HL-60 (cell line): ENCODE results near the gene SPON1.

Source experiments
- DNase-seq, 2 experiments: peaks; one replicate each; pipeline ENCODE4 v3.0.0-alpha.2; 2010 to 2020; ENCODE audit warnings: low read depth in 1 of 2, low spot score in 1 of 2
- H3K27ac ChIP-seq: fragments of 250-450 bp; sonication (Bioruptor Pico); replicated peaks from 2 replicates; pipeline ENCODE4 v1.5.1; 2020; ENCODE audit warnings: mild to moderate bottlenecking, moderate library complexity
- H3K27me3 ChIP-seq: fragments of 250-450 bp; sonication (Bioruptor Pico); 2 replicates; pipeline ENCODE4 v1.5.1; 2021; ENCODE audit warnings: mild to moderate bottlenecking, moderate library complexity; ENCODE audit not compliant: insufficient read depth, poor library complexity, severe bottlenecking
- H3K4me3 ChIP-seq: replicated peaks from 2 replicates; pipeline ENCODE4 v1.5.1; 2011; ENCODE audit warnings: mild to moderate bottlenecking, control low read depth, low read length; ENCODE audit not compliant: insufficient read depth
- GABPA ChIP-seq: IDR thresholded peaks from 2 replicates; pipeline ENCODE4 v1.6.1; 2012; ENCODE audit warnings: low read depth
- POLR2AphosphoS5 ChIP-seq: IDR thresholded peaks from 2 replicates; pipeline ENCODE4 v1.6.1; 2012; ENCODE audit warnings: low read depth
- SPI1 ChIP-seq: IDR thresholded peaks from 2 replicates; pipeline ENCODE4 v1.6.1; 2012; ENCODE audit warnings: low read depth, mild to moderate bottlenecking, borderline replicate concordance
- TF ChIP-seq, protein P1 (sequence below): IDR thresholded peaks from 2 replicates; pipeline ENCODE4 v1.6.1; 2012; ENCODE audit warnings: low read depth; ENCODE audit not compliant: insufficient replicate concordance
- TF ChIP-seq, protein P2 (sequence below): IDR thresholded peaks from one replicate; pipeline ENCODE4 v1.5.1; 2011; ENCODE audit warnings: low read length, control low read depth, inconsistent platforms; ENCODE audit not compliant: insufficient read depth

SPON1 gene

DNA sequence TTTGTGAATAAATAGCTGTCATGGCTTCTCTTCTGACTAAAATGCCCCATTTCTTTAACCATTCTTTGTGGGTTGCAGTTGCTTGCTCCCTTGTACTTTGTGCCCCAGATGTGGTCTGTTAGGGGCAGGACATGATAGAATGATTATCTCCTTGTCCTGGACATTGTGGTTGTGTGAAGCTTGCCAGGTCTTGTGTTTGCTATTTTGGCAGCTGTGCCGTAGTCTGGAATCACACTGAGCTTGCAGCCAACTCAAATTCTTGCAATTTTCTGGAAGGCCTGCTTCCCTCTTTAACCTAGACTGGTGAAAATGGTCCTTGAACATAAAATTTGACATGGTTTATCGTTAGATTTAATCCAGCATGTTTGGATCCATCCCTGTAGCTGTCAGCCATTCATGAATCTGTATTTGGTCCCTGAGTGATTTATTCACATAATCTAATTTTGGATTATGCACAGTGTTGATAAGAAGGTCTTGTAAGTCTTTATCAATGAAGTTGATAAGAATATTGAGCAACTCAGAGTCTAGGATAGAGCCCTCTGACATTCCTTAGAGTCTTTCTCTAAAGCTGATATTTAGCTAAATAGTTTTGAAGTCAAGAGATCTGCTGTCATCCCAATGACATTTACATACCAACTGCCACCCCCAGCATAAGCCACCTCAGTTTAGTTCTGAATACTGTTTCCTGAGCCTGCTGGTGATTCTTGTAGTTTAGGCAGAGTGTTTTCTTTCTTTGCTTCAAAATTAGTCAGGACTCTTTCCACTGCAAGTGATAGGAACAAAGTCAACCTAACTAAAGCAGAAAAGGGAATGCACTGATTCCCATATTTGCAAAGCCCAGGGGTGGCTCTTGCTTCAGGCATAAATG lies 9.8 kb downstream of the SPON1 start:
- TF ChIP-seq POLR2AphosphoS5: no peak
- TF ChIP-seq SPI1: no peak
- no peak for TF ChIP-seq GABPA
- TF ChIP-seq, protein P1, sequence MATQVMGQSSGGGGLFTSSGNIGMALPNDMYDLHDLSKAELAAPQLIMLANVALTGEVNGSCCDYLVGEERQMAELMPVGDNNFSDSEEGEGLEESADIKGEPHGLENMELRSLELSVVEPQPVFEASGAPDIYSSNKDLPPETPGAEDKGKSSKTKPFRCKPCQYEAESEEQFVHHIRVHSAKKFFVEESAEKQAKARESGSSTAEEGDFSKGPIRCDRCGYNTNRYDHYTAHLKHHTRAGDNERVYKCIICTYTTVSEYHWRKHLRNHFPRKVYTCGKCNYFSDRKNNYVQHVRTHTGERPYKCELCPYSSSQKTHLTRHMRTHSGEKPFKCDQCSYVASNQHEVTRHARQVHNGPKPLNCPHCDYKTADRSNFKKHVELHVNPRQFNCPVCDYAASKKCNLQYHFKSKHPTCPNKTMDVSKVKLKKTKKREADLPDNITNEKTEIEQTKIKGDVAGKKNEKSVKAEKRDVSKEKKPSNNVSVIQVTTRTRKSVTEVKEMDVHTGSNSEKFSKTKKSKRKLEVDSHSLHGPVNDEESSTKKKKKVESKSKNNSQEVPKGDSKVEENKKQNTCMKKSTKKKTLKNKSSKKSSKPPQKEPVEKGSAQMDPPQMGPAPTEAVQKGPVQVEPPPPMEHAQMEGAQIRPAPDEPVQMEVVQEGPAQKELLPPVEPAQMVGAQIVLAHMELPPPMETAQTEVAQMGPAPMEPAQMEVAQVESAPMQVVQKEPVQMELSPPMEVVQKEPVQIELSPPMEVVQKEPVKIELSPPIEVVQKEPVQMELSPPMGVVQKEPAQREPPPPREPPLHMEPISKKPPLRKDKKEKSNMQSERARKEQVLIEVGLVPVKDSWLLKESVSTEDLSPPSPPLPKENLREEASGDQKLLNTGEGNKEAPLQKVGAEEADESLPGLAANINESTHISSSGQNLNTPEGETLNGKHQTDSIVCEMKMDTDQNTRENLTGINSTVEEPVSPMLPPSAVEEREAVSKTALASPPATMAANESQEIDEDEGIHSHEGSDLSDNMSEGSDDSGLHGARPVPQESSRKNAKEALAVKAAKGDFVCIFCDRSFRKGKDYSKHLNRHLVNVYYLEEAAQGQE: no peak
- TF ChIP-seq, protein P2, sequence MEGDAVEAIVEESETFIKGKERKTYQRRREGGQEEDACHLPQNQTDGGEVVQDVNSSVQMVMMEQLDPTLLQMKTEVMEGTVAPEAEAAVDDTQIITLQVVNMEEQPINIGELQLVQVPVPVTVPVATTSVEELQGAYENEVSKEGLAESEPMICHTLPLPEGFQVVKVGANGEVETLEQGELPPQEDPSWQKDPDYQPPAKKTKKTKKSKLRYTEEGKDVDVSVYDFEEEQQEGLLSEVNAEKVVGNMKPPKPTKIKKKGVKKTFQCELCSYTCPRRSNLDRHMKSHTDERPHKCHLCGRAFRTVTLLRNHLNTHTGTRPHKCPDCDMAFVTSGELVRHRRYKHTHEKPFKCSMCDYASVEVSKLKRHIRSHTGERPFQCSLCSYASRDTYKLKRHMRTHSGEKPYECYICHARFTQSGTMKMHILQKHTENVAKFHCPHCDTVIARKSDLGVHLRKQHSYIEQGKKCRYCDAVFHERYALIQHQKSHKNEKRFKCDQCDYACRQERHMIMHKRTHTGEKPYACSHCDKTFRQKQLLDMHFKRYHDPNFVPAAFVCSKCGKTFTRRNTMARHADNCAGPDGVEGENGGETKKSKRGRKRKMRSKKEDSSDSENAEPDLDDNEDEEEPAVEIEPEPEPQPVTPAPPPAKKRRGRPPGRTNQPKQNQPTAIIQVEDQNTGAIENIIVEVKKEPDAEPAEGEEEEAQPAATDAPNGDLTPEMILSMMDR: no peak
- H3K27ac ChIP-seq: no peak overlapping the region
- H3K4me3 ChIP-seq: no peak overlapping the region
- H3K27me3 ChIP-seq: peaks cover 10% of the 10 kb centered on the region
- DNase-seq: no peak

DNA sequence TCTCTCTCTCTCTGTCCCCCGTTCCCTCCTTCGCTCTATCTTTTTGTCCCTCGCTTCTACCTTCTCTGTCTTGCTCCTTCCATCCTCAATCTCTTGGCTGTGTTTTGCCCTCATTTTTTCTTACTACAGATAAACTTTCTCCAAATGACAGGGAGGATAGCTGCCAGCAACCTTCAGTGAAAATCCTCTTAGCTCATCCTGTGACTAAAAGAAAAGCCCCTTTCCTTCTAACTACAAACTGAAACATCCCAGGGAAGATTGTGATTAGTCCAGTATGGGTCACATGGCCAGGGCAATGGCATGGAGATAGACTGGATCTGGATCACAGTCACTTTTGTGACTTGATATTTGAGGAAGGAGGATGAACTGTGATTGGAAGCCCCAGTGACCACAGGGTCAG lies 10.4 kb downstream of the SPON1 start:
- Histone ChIP-seq H3K27ac (no peak overlapping the region), H3K4me3 (no peak overlapping the region), H3K27me3 (peaks cover 8% of the 10 kb centered on the region)
- DNase-seq: no peak
- no peak for TF ChIP-seq SPI1
- TF ChIP-seq, protein P1: no peak
- no peak for TF ChIP-seq GABPA
- TF ChIP-seq, protein P2: no peak
- no peak for TF ChIP-seq POLR2AphosphoS5

DNA sequence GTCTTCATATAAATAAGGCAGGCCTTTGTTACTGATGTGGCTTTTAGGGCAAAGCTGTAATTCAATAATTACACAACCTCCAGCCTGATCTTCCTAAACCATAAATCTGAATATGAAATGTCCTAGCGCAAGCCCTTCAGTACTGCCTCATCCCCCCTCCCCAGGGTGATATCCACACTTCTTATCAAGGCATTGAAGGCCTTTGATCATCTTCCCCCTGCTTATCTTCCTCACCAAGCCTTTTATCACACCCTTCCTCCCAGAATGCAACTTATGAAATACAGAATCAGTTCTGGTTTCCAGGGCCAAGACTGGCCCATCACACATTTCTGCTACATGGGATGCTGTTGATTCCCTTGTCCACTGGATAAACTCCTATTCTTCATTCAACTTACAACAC lies 12.1 kb downstream of the SPON1 start:
- Histone ChIP-seq H3K27ac (no peak overlapping the region), H3K4me3 (no peak overlapping the region), H3K27me3 (peaks cover 6% of the 10 kb centered on the region)
- TF ChIP-seq POLR2AphosphoS5: no peak
- TF ChIP-seq, protein P1: no peak
- no peak for DNase-seq
